COLO829 (cell line): ENCODE results near the gene YKT6.
"Not testable (repeated sequence)": the region's sequence is repeated elsewhere in the genome, so short reads cannot be mapped to it uniquely, and the experiment has no call there.

ENCODE experiments used
- DNase-seq: peaks from one replicate; pipeline ENCODE4 v3.0.0; 2012; ENCODE audit warnings: low spot score

YKT6 gene

GRCh38 chr7:44200699-44201461 is at the start of gene YKT6:
Gene YKT6 (plus strand): TSS chr7:44200978. CDS start chr7:44201136, 158 bp downstream.
- peak; percentile 99 for DNase-seq

- no peak for DNase-seq
Observed at GRCh38 chr7:44151956-44152355, 48.8 kb upstream of the YKT6 start.

GRCh38 chr7:44152971-44153947 is 47.5 kb upstream of the YKT6 start:
- DNase-seq = no peak

GRCh38 chr7:44153948-44154335 is 46.8 kb upstream of the YKT6 start:
- no peak for DNase-seq

GRCh38 chr7:44154703-44155102 is 46.1 kb upstream of the YKT6 start:
- no peak for DNase-seq

- DNase-seq = no peak
Observed at GRCh38 chr7:44155191-44156185, 45.3 kb upstream of the YKT6 start.

GRCh38 chr7:44156453-44157010 is 44.2 kb upstream of the YKT6 start:
- no peak for DNase-seq

- DNase-seq = no peak
Observed at GRCh38 chr7:44157116-44158080, 43.4 kb upstream of the YKT6 start.

GRCh38 chr7:44158096-44158872 is 42.5 kb upstream of the YKT6 start:
- no peak for DNase-seq

GRCh38 chr7:44158873-44159631 is 41.7 kb upstream of the YKT6 start:
- no peak for DNase-seq

- DNase-seq = no peak
Observed at GRCh38 chr7:44159824-44160630, 40.8 kb upstream of the YKT6 start.

GRCh38 chr7:44161371-44161770 is 39.4 kb upstream of the YKT6 start:
- no peak for DNase-seq

- DNase-seq = no peak
Observed at GRCh38 chr7:44162179-44162578, 38.6 kb upstream of the YKT6 start.

GRCh38 chr7:44162785-44163395 is 37.9 kb upstream of the YKT6 start:
- no peak for DNase-seq

GRCh38 chr7:44163591-44163990 is 37.2 kb upstream of the YKT6 start:
- DNase-seq = peak; percentile 66

GRCh38 chr7:44167920-44168319 is 32.9 kb upstream of the YKT6 start:
- DNase-seq = no peak

- DNase-seq = not testable (repeated sequence)
Observed at GRCh38 chr7:44171901-44172300, 28.9 kb upstream of the YKT6 start.
